ENCODE results near the gene DGKB.
A peak's percentile ranks its signal among the peaks of the same experiment; 100 is the strongest.
"Not testable (repeated sequence)": the region's sequence is repeated elsewhere in the genome, so short reads cannot be mapped to it uniquely, and the experiment has no call there.

Gene DGKB

DNA sequence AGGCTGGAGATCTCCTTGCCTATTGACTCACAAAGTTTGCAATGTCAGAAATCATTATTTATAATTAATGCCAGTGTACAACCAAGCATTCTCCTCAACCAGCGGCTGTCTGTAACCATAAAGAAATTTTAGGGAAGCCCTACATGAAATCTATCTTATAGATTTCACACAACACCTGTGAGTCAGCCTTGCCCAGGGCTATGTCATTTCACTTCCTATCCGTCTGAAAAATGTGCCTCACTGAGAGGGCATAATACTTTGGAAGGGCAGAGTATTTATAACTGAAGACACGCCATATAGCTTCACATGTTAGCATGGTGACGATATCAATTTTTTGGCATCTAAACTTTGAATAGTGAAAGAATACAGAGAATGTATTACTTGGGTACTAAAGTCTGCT is 616.5 kb downstream of the DGKB start:
- Histone ChIP-seq H3K4me3 (ENCODE audit: insufficient read depth in 1 of 2, low read depth in 1 of 2, low read length in 2 of 2) (no peak overlapping the region), H2BK120ac (ENCODE audit: low read depth, low read length) (no peak overlapping the region), H3K4me1 (ENCODE audit: control insufficient read depth, insufficient read depth, low read depth, low read length) (no peaks in the 10 kb centered on the region), H3K36me3 (ENCODE audit: control insufficient read depth in 1 of 2, insufficient read depth in 2 of 2, low read depth in 1 of 2, low read length in 2 of 2) (no peaks in the 10 kb centered on the region), H4K8ac (ENCODE audit: low read length) (no peak overlapping the region), H3K79me1 (replicated peaks; ENCODE audit: low read length, poor library complexity, severe bottlenecking) (no peaks in the 10 kb centered on the region), H3K18ac (ENCODE audit: low read depth in 1 of 2, low read length in 2 of 2) (no peak overlapping the region), H3K9ac (ENCODE audit: low read length) (no peak overlapping the region), H3K27me3 (ENCODE audit: control insufficient read depth in 1 of 2, insufficient read depth in 1 of 2, low read length in 2 of 2) (no peaks in the 10 kb centered on the region), H2AFZ (ENCODE audit: low read depth, low read length) (no peak overlapping the region), H3K4ac (ENCODE audit: low read depth in 1 of 2, low read length in 2 of 2) (no peak overlapping the region), H3K4me2 (ENCODE audit: low read length, poor library complexity, severe bottlenecking) (no peak overlapping the region), H2BK5ac (ENCODE audit: low read depth, low read length, poor library complexity, severe bottlenecking) (no peak overlapping the region), H3K27ac (ENCODE audit: low read length, poor library complexity, severe bottlenecking) (no peak overlapping the region), H3K9me3 (ENCODE audit: control insufficient read depth, low read length) (no peaks in the 10 kb centered on the region), H3K23ac (ENCODE audit: low read length in 2 of 2) (no peak overlapping the region), H2BK15ac (ENCODE audit: low read depth, poor library complexity, severe bottlenecking) (no peak overlapping the region), H2BK12ac (ENCODE audit: low read length in 2 of 2) (no peak overlapping the region), H2AK5ac (ENCODE audit: low read length, severe bottlenecking) (no peak overlapping the region), H3K14ac (ENCODE audit: low read length in 2 of 2) (no peak overlapping the region), H4K91ac (ENCODE audit: low read length) (no peak overlapping the region)
- no peak for DNase-seq
- 73% methylated on average over 4 of the region's 4 CpGs for WGBS

- H2BK12ac ChIP-seq (ENCODE audit: low read length in 2 of 2); H3K4me1 ChIP-seq (ENCODE audit: control insufficient read depth, insufficient read depth, low read depth, low read length); H2BK120ac ChIP-seq (ENCODE audit: low read depth, low read length); H3K14ac ChIP-seq (ENCODE audit: low read length in 2 of 2); H3K9ac ChIP-seq (ENCODE audit: low read length); H3K18ac ChIP-seq (ENCODE audit: low read depth in 1 of 2, low read length in 2 of 2); H3K4ac ChIP-seq (ENCODE audit: low read depth in 1 of 2, low read length in 2 of 2); DNase-seq; H2AK5ac ChIP-seq (ENCODE audit: low read length, severe bottlenecking); H2BK5ac ChIP-seq (ENCODE audit: low read depth, low read length, poor library complexity, severe bottlenecking); H3K27ac ChIP-seq (ENCODE audit: low read length, poor library complexity, severe bottlenecking); H3K27me3 ChIP-seq (ENCODE audit: control insufficient read depth in 1 of 2, insufficient read depth in 1 of 2, low read length in 2 of 2); H2BK15ac ChIP-seq (ENCODE audit: low read depth, poor library complexity, severe bottlenecking); H3K23ac ChIP-seq (ENCODE audit: low read length in 2 of 2); H3K79me1 ChIP-seq (replicated peaks; ENCODE audit: low read length, poor library complexity, severe bottlenecking); H3K36me3 ChIP-seq (ENCODE audit: control insufficient read depth in 1 of 2, insufficient read depth in 2 of 2, low read depth in 1 of 2, low read length in 2 of 2); H4K8ac ChIP-seq (ENCODE audit: low read length); H3K9me3 ChIP-seq (ENCODE audit: control insufficient read depth, low read length); H3K4me2 ChIP-seq (ENCODE audit: low read length, poor library complexity, severe bottlenecking); H2AFZ ChIP-seq (ENCODE audit: low read depth, low read length): not testable (repeated sequence)
- WGBS, result 6% methylated on average over 21 of the region's 21 CpGs
- Histone ChIP-seq H3K4me3 (ENCODE audit: insufficient read depth in 1 of 2, low read depth in 1 of 2, low read length in 2 of 2) (peak overlapping the region in 1 of 2 experiments; percentile 47), H4K91ac (ENCODE audit: low read length) (peak overlapping the region; percentile 61)
These were observed 623.3 kb downstream of the DGKB start for GRCh38 chr7:14279065-14279871.

DNA sequence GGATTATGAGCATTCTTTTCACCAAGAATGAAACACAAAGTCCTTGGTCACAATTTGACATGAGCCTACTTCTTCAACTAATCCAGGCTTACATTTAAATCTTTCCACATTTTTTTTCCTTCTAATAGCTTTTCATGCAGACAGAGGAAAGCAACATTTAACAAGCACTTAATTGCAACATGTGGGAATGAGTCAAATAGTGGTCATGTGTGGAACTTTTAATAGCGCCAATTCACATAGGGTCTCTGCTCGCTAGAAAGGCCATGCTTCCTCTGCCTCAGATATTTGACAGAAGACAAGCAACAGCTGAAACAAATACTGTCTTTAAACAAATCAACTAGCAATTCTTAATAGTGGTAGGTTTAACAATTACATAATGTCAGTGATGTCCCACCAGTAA is 627.2 kb downstream of the DGKB start:
- Histone ChIP-seq H2AFZ (ENCODE audit: low read depth, low read length) (no peak overlapping the region), H4K8ac (ENCODE audit: low read length) (no peak overlapping the region), H3K79me1 (replicated peaks; ENCODE audit: low read length, poor library complexity, severe bottlenecking) (no peaks in the 10 kb centered on the region), H3K27ac (ENCODE audit: low read length, poor library complexity, severe bottlenecking) (no peak overlapping the region), H3K4ac (ENCODE audit: low read depth in 1 of 2, low read length in 2 of 2) (no peak overlapping the region), H4K91ac (ENCODE audit: low read length) (no peak overlapping the region), H2BK12ac (ENCODE audit: low read length in 2 of 2) (no peak overlapping the region), H3K36me3 (ENCODE audit: control insufficient read depth in 1 of 2, insufficient read depth in 2 of 2, low read depth in 1 of 2, low read length in 2 of 2) (no peaks in the 10 kb centered on the region), H3K4me2 (ENCODE audit: low read length, poor library complexity, severe bottlenecking) (no peak overlapping the region), H3K4me1 (ENCODE audit: control insufficient read depth, insufficient read depth, low read depth, low read length) (no peaks in the 10 kb centered on the region), H3K9me3 (ENCODE audit: control insufficient read depth, low read length) (no peaks in the 10 kb centered on the region), H2BK5ac (ENCODE audit: low read depth, low read length, poor library complexity, severe bottlenecking) (no peak overlapping the region), H2AK5ac (ENCODE audit: low read length, severe bottlenecking) (no peak overlapping the region), H2BK120ac (ENCODE audit: low read depth, low read length) (no peak overlapping the region), H3K4me3 (ENCODE audit: insufficient read depth in 1 of 2, low read depth in 1 of 2, low read length in 2 of 2) (no peak overlapping the region), H3K27me3 (ENCODE audit: control insufficient read depth in 1 of 2, insufficient read depth in 1 of 2, low read length in 2 of 2) (no peaks in the 10 kb centered on the region), H2BK15ac (ENCODE audit: low read depth, poor library complexity, severe bottlenecking) (no peak overlapping the region), H3K9ac (ENCODE audit: low read length) (no peak overlapping the region), H3K18ac (ENCODE audit: low read depth in 1 of 2, low read length in 2 of 2) (no peak overlapping the region), H3K14ac (ENCODE audit: low read length in 2 of 2) (no peak overlapping the region), H3K23ac (ENCODE audit: low read length in 2 of 2) (no peak overlapping the region)
- DNase-seq, result peak; percentile 54
- 50% methylated on average over 2 of the region's 2 CpGs for WGBS

GRCh38 chr7:14271441-14271840 is 631.1 kb downstream of the DGKB start:
- Histone ChIP-seq H3K27ac (ENCODE audit: low read length, poor library complexity, severe bottlenecking) (no peak overlapping the region), H3K4me2 (ENCODE audit: low read length, poor library complexity, severe bottlenecking) (no peak overlapping the region), H2BK15ac (ENCODE audit: low read depth, poor library complexity, severe bottlenecking) (no peak overlapping the region), H3K18ac (ENCODE audit: low read depth in 1 of 2, low read length in 2 of 2) (no peak overlapping the region), H4K8ac (ENCODE audit: low read length) (no peak overlapping the region), H3K14ac (ENCODE audit: low read length in 2 of 2) (no peak overlapping the region), H3K27me3 (ENCODE audit: control insufficient read depth in 1 of 2, insufficient read depth in 1 of 2, low read length in 2 of 2) (no peaks in the 10 kb centered on the region), H3K4ac (ENCODE audit: low read depth in 1 of 2, low read length in 2 of 2) (no peak overlapping the region), H3K9ac (ENCODE audit: low read length) (no peak overlapping the region), H3K79me1 (replicated peaks; ENCODE audit: low read length, poor library complexity, severe bottlenecking) (no peaks in the 10 kb centered on the region), H3K4me1 (ENCODE audit: control insufficient read depth, insufficient read depth, low read depth, low read length) (no peaks in the 10 kb centered on the region), H2BK5ac (ENCODE audit: low read depth, low read length, poor library complexity, severe bottlenecking) (no peak overlapping the region), H2AK5ac (ENCODE audit: low read length, severe bottlenecking) (no peak overlapping the region), H2BK120ac (ENCODE audit: low read depth, low read length) (no peak overlapping the region), H3K4me3 (ENCODE audit: insufficient read depth in 1 of 2, low read depth in 1 of 2, low read length in 2 of 2) (no peak overlapping the region), H3K36me3 (ENCODE audit: control insufficient read depth in 1 of 2, insufficient read depth in 2 of 2, low read depth in 1 of 2, low read length in 2 of 2) (no peaks in the 10 kb centered on the region), H2BK12ac (ENCODE audit: low read length in 2 of 2) (no peak overlapping the region), H4K91ac (ENCODE audit: low read length) (no peak overlapping the region), H2AFZ (ENCODE audit: low read depth, low read length) (no peak overlapping the region), H3K9me3 (ENCODE audit: control insufficient read depth, low read length) (no peaks in the 10 kb centered on the region), H3K23ac (ENCODE audit: low read length in 2 of 2) (no peak overlapping the region)
- WGBS, result 100% methylated on average over 2 of the region's 3 CpGs
- DNase-seq, result no peak
